Measurements from ENCODE around the gene GPC5. TPM values are rescaled to one million over a fixed set of nuclear protein-coding genes. Genes with fewer than 3 reads are reported as not detected.

The GPC5 gene
- total RNA-seq, 1 donor from 2014 or later: 6.3 TPM

DNA sequence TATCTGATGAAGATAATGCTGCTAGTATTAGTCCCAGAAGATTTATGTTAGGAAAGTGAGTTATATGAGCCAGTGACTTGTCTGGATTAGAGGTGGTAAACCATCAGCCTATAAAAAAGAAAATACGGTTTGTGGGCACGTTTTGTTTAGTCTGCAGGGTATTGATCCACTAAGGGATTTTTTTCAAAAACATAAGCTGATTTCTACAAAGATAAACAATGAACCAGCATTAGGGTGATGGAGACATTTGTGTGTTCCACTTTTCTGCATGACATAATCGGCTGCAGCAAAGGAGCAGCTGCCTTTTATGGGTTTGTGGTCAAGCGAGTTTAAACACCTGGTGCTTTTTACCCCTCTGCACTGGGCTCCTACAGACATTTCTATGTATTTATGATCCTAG lies 991.8 kb downstream of the GPC5 start:
- H3K27me3 ChIP-seq (ENCODE audit: control insufficient read depth in 3 of 3, insufficient read depth in 3 of 3, low read length in 3 of 3): no peaks in the 10 kb centered on the region
- no peaks in the 10 kb centered on the region for H3K9me3 ChIP-seq (ENCODE audit: control insufficient read depth in 3 of 3, low read length in 3 of 3)
- H3K4me1 ChIP-seq (ENCODE audit: control insufficient read depth in 3 of 3, insufficient read depth in 3 of 3, low read length in 3 of 3): no peaks in the 10 kb centered on the region
- no peak overlapping the region for H3K27ac ChIP-seq (ENCODE audit: low read depth, low read length)
- H3K9ac ChIP-seq (ENCODE audit: low read depth in 1 of 3, low read length in 3 of 3): no peak overlapping the region
- H3K36me3 ChIP-seq (ENCODE audit: control insufficient read depth in 3 of 3, insufficient read depth in 3 of 3, low read length in 3 of 3): no peaks in the 10 kb centered on the region
- H3K4me3 ChIP-seq (ENCODE audit: low read length in 3 of 3): no peak overlapping the region

DNA sequence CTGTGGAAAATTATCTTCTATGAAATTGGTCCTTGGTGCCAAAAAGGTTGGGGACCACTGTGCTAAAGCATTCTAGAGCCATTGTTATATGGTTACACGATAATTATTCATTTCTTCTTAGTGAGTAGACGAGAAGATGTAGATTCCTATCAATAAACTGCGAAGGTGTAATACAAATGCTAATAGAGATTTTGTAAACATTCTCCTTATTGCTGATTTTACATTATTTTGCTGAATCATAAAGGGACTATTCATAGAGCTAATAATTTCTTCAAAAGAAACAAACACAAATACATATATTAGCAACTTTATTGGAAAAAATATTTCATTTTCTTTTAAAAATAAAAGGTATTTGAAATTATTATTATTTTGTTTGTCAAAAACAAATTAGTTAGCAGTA lies 1005.2 kb downstream of the GPC5 start:
- no peak overlapping the region for H3K4me3 ChIP-seq (ENCODE audit: low read length in 3 of 3)

DNA sequence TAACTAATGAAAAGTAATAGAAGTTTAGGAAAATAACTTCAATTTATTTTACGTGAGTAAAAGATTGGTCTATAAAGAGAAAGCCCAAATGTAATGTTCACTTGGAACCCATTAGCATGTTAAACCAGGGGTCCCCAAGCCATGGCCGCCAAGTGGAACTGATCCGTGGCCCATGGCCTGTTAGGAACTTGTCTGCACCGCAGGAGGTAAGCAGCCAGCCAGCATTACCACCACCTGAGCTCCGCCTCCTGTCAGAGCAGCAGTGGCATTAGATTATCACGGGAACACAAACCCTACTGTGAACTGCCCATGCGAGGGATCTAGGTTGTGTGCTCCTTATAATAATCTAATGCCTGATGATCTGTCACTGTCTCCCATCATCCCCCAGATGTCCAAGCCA lies 1009.4 kb downstream of the GPC5 start:
- H3K4me1 ChIP-seq (ENCODE audit: control insufficient read depth in 3 of 3, insufficient read depth in 3 of 3, low read length in 3 of 3): no peaks in the 10 kb centered on the region
- H3K4me3 ChIP-seq (ENCODE audit: low read length in 3 of 3): no peak overlapping the region
- no peaks in the 10 kb centered on the region for H3K27me3 ChIP-seq (ENCODE audit: control insufficient read depth in 3 of 3, insufficient read depth in 3 of 3, low read length in 3 of 3)
- no peaks in the 10 kb centered on the region for H3K36me3 ChIP-seq (ENCODE audit: control insufficient read depth in 3 of 3, insufficient read depth in 3 of 3, low read length in 3 of 3)
- no peaks in the 10 kb centered on the region for H3K9me3 ChIP-seq (ENCODE audit: control insufficient read depth in 3 of 3, low read length in 3 of 3)
- H3K27ac ChIP-seq (ENCODE audit: low read depth, low read length): no peak overlapping the region
- H3K9ac ChIP-seq (ENCODE audit: low read depth in 1 of 3, low read length in 3 of 3): no peak overlapping the region

More for the DNA sequence above, 1005.2 kb downstream of the GPC5 start:
- no peak overlapping the region for H3K9ac ChIP-seq (ENCODE audit: low read depth in 1 of 3, low read length in 3 of 3)
- H3K27me3 ChIP-seq (ENCODE audit: control insufficient read depth in 3 of 3, insufficient read depth in 3 of 3, low read length in 3 of 3): no peaks in the 10 kb centered on the region
- H3K9me3 ChIP-seq (ENCODE audit: control insufficient read depth in 3 of 3, low read length in 3 of 3): no peaks in the 10 kb centered on the region
- no peaks in the 10 kb centered on the region for H3K36me3 ChIP-seq (ENCODE audit: control insufficient read depth in 3 of 3, insufficient read depth in 3 of 3, low read length in 3 of 3)
- no peak overlapping the region for H3K27ac ChIP-seq (ENCODE audit: low read depth, low read length)
- H3K4me1 ChIP-seq (ENCODE audit: control insufficient read depth in 3 of 3, insufficient read depth in 3 of 3, low read length in 3 of 3): no peaks in the 10 kb centered on the region

DNA sequence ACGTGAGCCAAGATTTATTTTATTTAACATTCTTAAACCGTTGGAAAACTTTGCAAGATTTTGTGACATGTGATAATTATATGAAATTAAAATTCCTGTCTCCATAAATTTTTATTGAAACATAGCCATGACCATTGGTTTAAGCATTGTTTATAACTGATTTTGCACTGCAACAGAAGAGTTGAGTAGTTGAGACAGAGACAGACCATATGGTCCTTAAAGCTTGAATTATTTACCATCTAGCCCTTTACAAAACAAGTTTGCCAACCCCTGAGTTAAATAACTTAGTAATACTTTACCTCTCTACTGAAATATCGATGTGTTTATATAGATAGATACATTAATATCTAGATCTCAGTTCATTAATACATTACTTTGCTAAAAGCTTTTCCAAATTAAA lies 1014.1 kb downstream of the GPC5 start:
- Histone ChIP-seq H3K4me1 (ENCODE audit: control insufficient read depth in 3 of 3, insufficient read depth in 3 of 3, low read length in 3 of 3) (no peaks in the 10 kb centered on the region), H3K4me3 (ENCODE audit: low read length in 3 of 3) (no peak overlapping the region), H3K9ac (ENCODE audit: low read depth in 1 of 3, low read length in 3 of 3) (no peak overlapping the region), H3K9me3 (ENCODE audit: control insufficient read depth in 3 of 3, low read length in 3 of 3) (no peaks in the 10 kb centered on the region), H3K27ac (ENCODE audit: low read depth, low read length) (no peak overlapping the region), H3K36me3 (ENCODE audit: control insufficient read depth in 3 of 3, insufficient read depth in 3 of 3, low read length in 3 of 3) (no peaks in the 10 kb centered on the region), H3K27me3 (ENCODE audit: control insufficient read depth in 3 of 3, insufficient read depth in 3 of 3, low read length in 3 of 3) (no peaks in the 10 kb centered on the region)

DNA sequence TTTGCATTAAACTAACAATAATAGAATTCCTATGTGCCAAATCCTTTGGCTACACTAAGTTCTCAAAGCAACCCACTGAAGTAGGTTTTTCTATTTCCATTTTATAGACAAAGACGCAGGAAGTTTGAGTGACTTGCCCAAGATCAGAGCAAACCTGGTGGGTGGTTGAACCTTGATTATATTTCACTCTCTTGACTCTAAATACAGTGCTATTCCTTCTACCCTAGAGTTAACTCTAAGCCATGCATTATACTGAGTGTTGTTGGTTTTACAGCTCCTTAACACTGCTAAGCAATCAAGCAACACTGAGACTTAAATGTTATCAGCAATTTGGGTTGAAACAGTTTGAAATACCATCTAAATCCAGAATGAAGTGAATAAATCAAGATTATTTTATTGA lies 1014.6 kb downstream of the GPC5 start:
- Histone ChIP-seq H3K36me3 (ENCODE audit: control insufficient read depth in 3 of 3, insufficient read depth in 3 of 3, low read length in 3 of 3) (no peaks in the 10 kb centered on the region), H3K9ac (ENCODE audit: low read depth in 1 of 3, low read length in 3 of 3) (no peak overlapping the region), H3K27me3 (ENCODE audit: control insufficient read depth in 3 of 3, insufficient read depth in 3 of 3, low read length in 3 of 3) (no peaks in the 10 kb centered on the region)

DNA sequence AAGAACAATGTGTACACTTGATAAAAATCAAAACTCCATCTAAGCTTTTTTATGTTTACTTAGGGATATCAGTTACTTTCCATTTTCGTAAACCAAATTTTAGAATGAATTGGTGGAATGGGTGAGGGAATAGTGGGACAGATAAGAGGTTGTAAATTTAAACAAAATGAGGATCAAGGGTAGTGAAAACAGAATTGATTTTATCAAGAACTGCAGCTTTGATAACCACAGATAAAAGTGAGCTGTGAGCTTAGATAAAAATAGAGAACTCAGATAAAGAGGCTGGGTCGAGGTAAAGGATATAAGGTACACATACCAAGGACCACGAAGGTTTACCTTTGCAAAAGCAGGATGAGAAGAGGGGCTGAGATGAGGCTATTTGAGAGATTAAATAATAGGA lies 1015.0 kb downstream of the GPC5 start:
- H3K9ac ChIP-seq (ENCODE audit: low read depth in 1 of 3, low read length in 3 of 3): no peak overlapping the region
- no peaks in the 10 kb centered on the region for H3K27me3 ChIP-seq (ENCODE audit: control insufficient read depth in 3 of 3, insufficient read depth in 3 of 3, low read length in 3 of 3)
- no peaks in the 10 kb centered on the region for H3K36me3 ChIP-seq (ENCODE audit: control insufficient read depth in 3 of 3, insufficient read depth in 3 of 3, low read length in 3 of 3)
- H3K27ac ChIP-seq (ENCODE audit: low read depth, low read length): no peak overlapping the region
- no peaks in the 10 kb centered on the region for H3K9me3 ChIP-seq (ENCODE audit: control insufficient read depth in 3 of 3, low read length in 3 of 3)
- H3K4me3 ChIP-seq (ENCODE audit: low read length in 3 of 3): no peak overlapping the region
- H3K4me1 ChIP-seq (ENCODE audit: control insufficient read depth in 3 of 3, insufficient read depth in 3 of 3, low read length in 3 of 3): no peaks in the 10 kb centered on the region

More for the DNA sequence above, 1014.6 kb downstream of the GPC5 start:
- Histone ChIP-seq H3K9me3 (ENCODE audit: control insufficient read depth in 3 of 3, low read length in 3 of 3) (no peaks in the 10 kb centered on the region), H3K4me1 (ENCODE audit: control insufficient read depth in 3 of 3, insufficient read depth in 3 of 3, low read length in 3 of 3) (no peaks in the 10 kb centered on the region), H3K4me3 (ENCODE audit: low read length in 3 of 3) (no peak overlapping the region), H3K27ac (ENCODE audit: low read depth, low read length) (no peak overlapping the region)

DNA sequence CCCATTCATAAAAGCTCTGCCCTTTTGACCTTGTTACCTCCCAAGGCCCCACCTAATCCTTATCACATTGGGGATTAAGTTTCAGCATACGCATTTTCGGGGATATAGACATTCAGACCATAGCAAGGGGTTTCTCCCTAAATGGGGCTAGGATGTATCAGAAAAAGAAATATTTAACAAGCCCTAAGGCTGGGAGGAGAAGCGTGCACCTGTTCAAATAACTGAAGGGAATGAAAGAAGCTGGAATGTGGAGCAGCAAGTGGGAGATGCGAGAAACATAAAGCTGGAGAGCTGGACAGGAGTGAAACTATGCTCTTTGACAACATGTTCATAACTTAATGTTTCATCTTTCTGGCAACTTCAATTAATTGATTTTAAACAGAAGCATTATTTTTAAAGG lies 1016.4 kb downstream of the GPC5 start:
- H3K4me1 ChIP-seq (ENCODE audit: control insufficient read depth in 3 of 3, insufficient read depth in 3 of 3, low read length in 3 of 3): no peaks in the 10 kb centered on the region
- H3K27me3 ChIP-seq (ENCODE audit: control insufficient read depth in 3 of 3, insufficient read depth in 3 of 3, low read length in 3 of 3): no peaks in the 10 kb centered on the region
- H3K9ac ChIP-seq (ENCODE audit: low read depth in 1 of 3, low read length in 3 of 3): no peak overlapping the region
- H3K4me3 ChIP-seq (ENCODE audit: low read length in 3 of 3): no peak overlapping the region
- H3K27ac ChIP-seq (ENCODE audit: low read depth, low read length): no peak overlapping the region
- H3K36me3 ChIP-seq (ENCODE audit: control insufficient read depth in 3 of 3, insufficient read depth in 3 of 3, low read length in 3 of 3): no peaks in the 10 kb centered on the region
- H3K9me3 ChIP-seq (ENCODE audit: control insufficient read depth in 3 of 3, low read length in 3 of 3): no peaks in the 10 kb centered on the region

DNA sequence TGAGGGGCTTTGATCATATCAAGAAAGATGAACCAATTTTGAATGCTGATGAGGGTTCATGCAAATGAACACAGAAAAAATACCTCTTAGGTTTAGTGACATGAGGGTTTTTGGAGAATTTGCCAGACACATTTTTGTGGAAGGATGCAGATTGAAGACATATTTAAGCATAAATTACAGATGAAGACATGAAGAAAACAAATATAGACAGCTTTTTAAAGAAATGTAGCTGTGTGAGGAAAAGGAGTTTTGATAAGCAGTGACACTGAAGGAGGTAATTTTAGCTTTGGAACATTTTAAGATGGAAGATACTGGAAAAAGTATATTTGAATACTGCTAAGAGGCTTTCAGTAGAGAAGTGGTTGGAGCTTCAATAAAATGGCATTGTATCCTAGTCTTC lies 1017.4 kb downstream of the GPC5 start:
- Histone ChIP-seq H3K27ac (ENCODE audit: low read depth, low read length) (no peak overlapping the region), H3K4me3 (ENCODE audit: low read length in 3 of 3) (no peak overlapping the region), H3K36me3 (ENCODE audit: control insufficient read depth in 3 of 3, insufficient read depth in 3 of 3, low read length in 3 of 3) (no peaks in the 10 kb centered on the region), H3K4me1 (ENCODE audit: control insufficient read depth in 3 of 3, insufficient read depth in 3 of 3, low read length in 3 of 3) (no peaks in the 10 kb centered on the region), H3K27me3 (ENCODE audit: control insufficient read depth in 3 of 3, insufficient read depth in 3 of 3, low read length in 3 of 3) (no peaks in the 10 kb centered on the region), H3K9me3 (ENCODE audit: control insufficient read depth in 3 of 3, low read length in 3 of 3) (no peaks in the 10 kb centered on the region), H3K9ac (ENCODE audit: low read depth in 1 of 3, low read length in 3 of 3) (no peak overlapping the region)

DNA sequence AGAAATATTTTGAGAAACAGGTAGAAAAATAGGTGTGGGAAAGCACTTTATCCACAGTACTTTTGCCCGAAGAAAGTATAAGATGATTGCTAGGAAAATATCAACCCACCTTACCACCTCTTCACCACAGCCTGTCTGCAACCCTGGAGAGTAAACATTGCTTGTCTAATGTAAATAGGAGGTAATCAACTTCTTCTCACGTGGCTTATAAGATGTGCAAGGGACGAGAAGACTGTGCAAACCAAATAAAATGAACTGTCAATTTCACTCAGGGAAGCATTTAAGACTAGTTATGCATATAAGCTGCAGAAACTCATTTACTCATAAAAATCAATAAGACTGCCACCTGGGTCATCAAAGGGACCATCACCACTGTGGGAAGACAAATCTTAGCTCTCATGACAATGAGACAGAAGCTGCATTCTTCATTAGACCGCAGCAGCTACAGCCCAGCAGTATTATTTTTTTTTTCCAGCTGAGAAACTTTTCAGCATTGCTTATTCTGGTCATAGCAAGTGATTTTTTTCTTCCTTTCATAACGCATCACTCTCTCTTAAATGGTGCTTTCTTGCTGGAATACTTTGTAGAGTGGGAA lies 1020.5 kb downstream of the GPC5 start:
- Histone ChIP-seq H3K9ac (ENCODE audit: low read depth in 1 of 3, low read length in 3 of 3) (no peak overlapping the region), H3K27ac (ENCODE audit: low read depth, low read length) (no peak overlapping the region), H3K27me3 (ENCODE audit: control insufficient read depth in 3 of 3, insufficient read depth in 3 of 3, low read length in 3 of 3) (no peaks in the 10 kb centered on the region)

DNA sequence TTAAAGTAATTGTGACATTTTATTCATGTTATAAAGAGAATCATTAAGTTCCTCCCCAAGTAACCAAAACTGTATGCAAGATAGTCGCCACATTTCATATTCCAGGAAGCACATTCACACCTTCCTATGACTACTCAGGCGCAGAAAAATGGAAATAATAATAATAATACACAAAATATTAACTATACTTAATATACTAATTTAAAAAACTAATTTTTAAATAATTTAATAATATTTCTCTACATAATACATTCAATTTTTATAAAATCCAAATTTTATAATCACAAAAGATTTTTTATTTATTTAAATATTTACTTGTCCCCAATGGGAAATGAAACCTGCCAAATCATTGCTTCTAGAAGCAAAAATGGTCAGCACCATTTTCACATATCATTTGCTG lies 1030.8 kb downstream of the GPC5 start:
- H3K36me3 ChIP-seq (ENCODE audit: control insufficient read depth in 3 of 3, insufficient read depth in 3 of 3, low read length in 3 of 3): no peaks in the 10 kb centered on the region
- no peaks in the 10 kb centered on the region for H3K9me3 ChIP-seq (ENCODE audit: control insufficient read depth in 3 of 3, low read length in 3 of 3)
- H3K9ac ChIP-seq (ENCODE audit: low read depth in 1 of 3, low read length in 3 of 3): no peak overlapping the region
- no peaks in the 10 kb centered on the region for H3K4me1 ChIP-seq (ENCODE audit: control insufficient read depth in 3 of 3, insufficient read depth in 3 of 3, low read length in 3 of 3)
- H3K27me3 ChIP-seq (ENCODE audit: control insufficient read depth in 3 of 3, insufficient read depth in 3 of 3, low read length in 3 of 3): no peaks in the 10 kb centered on the region
- H3K4me3 ChIP-seq (ENCODE audit: low read length in 3 of 3): no peak overlapping the region
- H3K27ac ChIP-seq (ENCODE audit: low read depth, low read length): no peak overlapping the region

More for the DNA sequence above, 1020.5 kb downstream of the GPC5 start:
- Histone ChIP-seq H3K9me3 (ENCODE audit: control insufficient read depth in 3 of 3, low read length in 3 of 3) (peaks cover 0 to 3% (median 0%) of the 10 kb centered on the region in 3 donors), H3K36me3 (ENCODE audit: control insufficient read depth in 3 of 3, insufficient read depth in 3 of 3, low read length in 3 of 3) (no peaks in the 10 kb centered on the region), H3K4me3 (ENCODE audit: low read length in 3 of 3) (no peak overlapping the region), H3K4me1 (ENCODE audit: control insufficient read depth in 3 of 3, insufficient read depth in 3 of 3, low read length in 3 of 3) (no peaks in the 10 kb centered on the region)

DNA sequence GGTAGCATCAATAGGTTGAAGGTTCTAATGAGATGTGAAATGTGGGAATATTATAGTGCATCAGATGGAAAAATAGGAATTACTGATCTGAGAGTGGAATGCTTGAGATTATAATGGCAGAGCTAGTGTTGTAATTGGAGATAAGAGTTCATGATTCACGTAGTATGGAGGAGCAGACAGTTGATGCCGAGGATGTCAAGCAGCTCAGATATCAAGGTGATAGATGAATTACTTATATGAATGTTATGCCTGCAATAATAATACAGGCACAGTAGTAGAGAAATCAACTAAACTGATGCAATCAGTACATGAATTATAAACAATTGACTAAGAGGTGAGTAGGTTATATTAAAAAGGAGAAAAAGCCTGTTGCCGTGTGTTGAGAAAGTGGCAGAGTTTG lies 1035.0 kb downstream of the GPC5 start:
- no peaks in the 10 kb centered on the region for H3K36me3 ChIP-seq (ENCODE audit: control insufficient read depth in 3 of 3, insufficient read depth in 3 of 3, low read length in 3 of 3)
- no peak overlapping the region for H3K9ac ChIP-seq (ENCODE audit: low read depth in 1 of 3, low read length in 3 of 3)
- no peaks in the 10 kb centered on the region for H3K27me3 ChIP-seq (ENCODE audit: control insufficient read depth in 3 of 3, insufficient read depth in 3 of 3, low read length in 3 of 3)
- H3K27ac ChIP-seq (ENCODE audit: low read depth, low read length): no peak overlapping the region
- no peaks in the 10 kb centered on the region for H3K4me1 ChIP-seq (ENCODE audit: control insufficient read depth in 3 of 3, insufficient read depth in 3 of 3, low read length in 3 of 3)
- H3K4me3 ChIP-seq (ENCODE audit: low read length in 3 of 3): no peak overlapping the region
- H3K9me3 ChIP-seq (ENCODE audit: control insufficient read depth in 3 of 3, low read length in 3 of 3): no peaks in the 10 kb centered on the region

All from skeletal muscle tissue (tissue), 4 donors.